NCI-H748 (cell line): Measurements from ENCODE around the gene NT5C1A.

Experiments used
- DNase-seq: peaks from one replicate; lab custom pipeline; 2025; ENCODE audit not compliant: unreplicated experiment; lab: John Stamatoyannopoulos, UW

NT5C1A gene

DNA sequence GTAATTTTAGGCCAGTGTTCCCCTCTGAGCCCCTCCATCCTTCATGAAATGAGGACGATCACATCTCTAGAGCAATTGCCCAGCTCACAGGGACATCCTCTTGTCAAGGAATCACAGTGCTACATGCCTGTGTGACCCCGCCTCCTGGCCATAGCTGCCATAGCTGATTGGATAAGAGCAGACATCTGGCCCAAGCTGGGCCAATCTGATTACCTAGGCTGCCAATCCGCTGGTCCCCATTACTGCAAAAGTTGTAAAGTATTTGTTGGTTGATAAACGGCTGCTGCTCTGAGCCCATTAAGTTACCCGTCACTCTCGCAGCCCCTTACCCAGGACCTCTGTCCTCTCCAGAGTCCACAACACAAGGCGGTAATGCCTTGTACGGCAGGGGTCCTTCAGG lies 8.3 kb downstream of the NT5C1A start:
- DNase-seq = no peak

DNA sequence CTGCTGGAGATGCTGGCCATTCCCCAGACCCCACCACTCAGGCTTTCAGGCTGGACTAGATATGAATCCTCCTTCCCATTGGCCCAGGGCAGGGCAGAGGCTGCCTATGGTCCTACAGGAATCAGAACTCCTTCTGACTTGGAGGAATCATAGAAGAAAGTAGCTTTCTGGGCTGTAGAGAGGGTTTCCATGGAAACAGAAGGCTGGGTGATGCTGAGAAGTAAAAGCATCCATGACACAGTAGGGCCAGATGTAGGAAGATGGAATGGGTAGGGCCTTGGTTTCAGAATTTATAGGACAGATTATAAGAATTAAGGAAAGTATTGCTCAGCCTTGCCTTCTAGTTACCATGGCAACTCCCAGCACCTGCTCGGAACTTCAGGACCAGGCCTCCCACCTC lies 9.0 kb downstream of the NT5C1A start:
- no peak for DNase-seq

DNA sequence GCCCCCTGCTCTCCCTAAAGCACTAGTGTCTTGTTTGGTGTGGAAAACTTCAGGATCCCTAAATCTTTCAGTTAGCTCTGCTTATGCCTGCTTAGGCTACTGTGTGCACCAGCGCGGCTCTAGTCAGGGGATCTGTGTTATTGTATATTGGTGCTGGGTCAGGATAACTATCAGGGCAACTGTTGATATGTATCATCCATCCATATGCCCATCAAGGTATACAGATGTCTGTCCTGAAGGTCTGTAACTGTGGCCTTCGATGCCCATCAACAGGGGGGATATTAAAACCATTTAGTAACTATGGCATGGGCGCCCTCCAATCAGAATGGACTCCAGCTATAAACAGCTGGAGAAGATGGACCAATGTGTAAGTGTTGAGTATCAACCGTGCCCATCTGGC lies 12.4 kb downstream of the NT5C1A start:
- no peak for DNase-seq

DNA sequence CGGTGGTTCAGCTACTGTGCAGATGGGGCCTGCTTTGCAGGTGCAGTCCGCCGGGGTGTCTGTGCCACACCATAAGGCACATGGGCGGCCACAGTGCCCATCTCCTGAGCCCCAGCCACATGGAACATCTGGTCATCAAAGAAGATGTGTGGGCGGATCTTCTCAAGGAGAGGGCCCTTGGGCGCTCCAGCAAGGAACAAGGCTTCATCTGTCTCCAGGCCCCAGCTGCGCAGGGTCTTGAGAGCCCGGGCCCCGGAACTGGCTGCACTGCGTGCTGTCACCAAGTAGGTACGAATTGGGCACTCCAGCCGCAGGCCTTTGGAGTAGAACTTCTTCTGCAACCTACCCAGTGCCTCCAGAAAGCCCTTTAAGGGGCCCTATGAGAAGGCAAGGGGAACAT lies 12.8 kb downstream of the NT5C1A start:
- no peak for DNase-seq

DNA sequence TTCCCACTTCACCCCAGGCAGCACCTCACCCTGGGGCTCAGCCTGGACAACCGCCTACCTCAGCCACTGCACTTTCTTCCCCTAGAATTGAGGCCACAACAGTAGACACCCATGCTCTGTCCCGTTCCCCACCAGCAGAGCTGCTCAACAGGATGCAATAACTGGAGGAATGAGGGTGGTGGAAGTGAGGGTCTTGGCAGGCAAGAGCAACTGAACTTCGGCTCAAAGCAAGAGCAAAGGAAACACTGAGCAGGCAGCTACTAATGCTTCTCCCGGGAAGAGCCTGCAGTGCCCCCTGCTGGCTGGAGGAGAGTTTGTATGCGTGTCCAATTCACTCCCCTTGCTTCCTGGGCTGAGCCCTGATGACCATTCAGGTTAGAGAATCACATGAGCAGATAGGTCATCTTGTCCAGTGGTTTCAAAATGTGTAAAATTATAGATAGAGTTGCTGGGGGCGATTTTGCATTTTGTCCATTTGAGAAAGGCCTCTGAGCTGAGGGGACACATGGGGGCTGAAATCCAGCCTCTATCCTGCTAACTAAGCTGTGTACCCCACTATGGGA lies 13.9 kb downstream of the NT5C1A start:
- DNase-seq = peak; percentile 98

DNA sequence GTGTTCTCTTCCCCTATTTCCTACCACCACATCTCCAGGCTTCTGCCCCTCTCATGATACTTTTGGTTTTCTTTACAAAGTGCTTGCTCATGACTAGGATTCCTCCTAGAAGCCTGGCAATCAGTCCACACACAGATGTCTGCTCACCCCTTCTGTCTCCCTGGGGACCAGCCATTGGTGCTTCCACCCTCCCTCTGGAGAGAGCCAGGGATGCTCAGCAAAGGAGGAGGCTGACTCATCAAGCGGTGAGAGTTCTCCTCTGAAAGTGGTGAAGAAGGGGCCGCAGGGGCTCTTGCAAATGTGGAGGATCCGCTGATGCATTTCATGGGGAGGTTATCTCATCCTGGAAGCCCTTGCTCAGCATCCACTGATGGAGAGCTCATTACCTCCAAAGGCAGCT lies 14.5 kb downstream of the NT5C1A start:
- no peak for DNase-seq

DNA sequence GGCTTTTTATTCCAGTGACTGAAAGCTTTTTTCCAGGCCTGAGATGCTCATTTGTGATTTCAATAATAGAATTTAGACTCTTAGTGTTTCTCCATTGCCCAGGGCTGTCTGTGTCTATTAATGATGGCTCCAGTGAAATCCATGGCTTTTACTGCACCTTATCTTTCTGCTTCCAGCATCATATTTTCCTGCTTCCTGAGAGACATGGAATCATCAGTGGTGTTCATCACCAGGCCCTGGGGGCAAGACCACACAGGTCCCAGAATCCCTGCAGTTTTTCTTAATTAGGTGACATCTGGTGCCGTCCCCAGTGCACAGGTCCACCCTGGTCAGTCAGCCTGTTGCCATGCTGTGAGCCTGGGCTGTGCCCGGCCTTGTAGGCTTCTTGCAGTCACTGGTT lies 15.5 kb downstream of the NT5C1A start:
- no peak for DNase-seq

DNA sequence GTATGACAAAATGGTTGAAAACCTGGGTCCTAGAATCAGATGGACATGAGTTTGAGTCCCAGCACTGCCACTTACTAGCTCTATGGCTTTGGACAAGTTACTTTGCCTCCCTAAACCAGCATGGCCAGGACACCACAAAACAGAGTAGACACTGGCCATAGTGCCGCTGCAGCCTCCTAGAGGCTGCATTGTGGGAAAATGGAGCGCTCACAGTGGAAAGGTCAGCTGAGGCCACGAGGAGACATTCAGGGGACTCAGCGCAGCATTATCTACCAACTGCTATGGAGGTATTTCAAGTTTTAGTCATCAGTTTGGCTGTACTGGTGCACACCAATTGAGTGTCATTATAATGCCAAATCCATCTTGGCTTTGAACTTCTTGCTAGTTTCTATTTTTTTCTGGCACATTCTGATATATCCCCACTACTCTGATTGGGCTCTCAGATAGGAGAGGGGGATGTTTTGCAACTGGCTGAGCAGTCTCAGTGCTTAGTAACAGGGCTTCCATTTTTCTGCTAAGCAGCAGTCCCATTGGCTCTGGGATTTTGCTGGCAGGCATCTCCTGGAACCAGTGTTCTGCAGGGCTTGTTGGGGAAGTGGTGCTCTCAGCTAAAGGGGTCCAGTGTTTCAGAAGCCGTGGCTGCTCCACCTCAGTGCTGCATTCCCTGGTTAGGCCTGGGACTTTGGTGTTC lies 16.2 kb downstream of the NT5C1A start:
- DNase-seq = no peak

DNA sequence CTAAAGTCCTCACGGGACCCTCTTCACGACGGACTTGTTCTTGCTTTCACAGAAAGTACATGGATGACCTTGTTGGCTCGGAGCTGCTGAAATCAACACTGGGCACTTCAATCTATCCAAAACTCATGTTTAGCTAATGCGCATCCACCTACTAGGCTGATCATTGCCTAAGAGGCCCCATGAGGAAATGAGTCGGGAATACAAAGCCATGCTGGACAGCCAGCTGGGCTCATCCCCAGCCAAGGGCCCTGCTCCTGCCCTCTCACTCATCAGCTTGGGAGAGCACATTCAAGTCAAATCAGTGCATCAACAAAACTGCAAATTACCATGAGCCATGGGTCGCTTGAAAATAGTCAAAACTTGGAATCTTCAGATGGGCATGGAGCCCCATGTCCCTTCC lies 17.6 kb downstream of the NT5C1A start:
- DNase-seq = no peak

DNA sequence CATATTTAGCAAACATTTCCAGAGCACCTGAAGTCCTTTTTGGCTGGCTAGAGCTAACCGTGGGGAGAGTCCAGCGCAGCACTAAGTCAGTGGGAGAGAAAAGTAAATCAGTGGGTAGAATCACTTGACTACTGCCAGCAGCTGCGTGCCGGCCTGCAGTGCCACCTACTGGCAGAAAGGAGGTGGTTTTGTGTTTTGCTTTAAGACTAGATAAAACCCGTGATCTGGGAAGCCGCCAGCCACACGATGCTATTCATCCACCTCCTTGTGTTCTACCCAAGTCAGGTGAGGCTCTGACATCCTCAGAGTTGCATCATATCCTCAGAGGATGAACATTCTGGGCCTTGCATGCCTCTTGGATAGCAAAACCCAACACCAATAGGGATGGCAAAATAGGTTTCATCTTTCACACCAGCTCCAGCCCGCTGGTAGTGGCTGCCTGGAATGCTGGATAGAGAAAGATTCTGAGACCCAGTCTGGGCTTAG lies 18.3 kb downstream of the NT5C1A start:
- DNase-seq = peak; percentile 98

DNA sequence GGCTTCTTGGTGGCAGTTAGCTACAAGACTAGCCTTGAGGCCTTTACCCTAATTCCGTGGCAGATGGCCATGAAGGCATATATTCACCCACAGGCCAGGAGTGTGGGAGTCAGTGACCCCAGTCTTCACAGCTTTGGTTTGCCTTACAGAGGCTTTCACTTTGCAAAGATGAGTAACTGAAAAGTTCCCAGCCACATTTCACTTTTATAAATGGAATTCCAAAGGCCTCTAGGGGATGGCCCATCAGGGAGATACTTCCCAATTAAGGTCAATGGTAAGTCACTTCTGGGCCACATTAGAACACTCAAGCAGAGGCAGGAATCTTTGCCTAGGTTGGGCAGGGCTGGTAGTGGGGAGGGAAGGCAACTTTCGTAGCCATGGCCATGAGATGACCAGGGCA lies 19.4 kb downstream of the NT5C1A start:
- DNase-seq = no peak

DNA sequence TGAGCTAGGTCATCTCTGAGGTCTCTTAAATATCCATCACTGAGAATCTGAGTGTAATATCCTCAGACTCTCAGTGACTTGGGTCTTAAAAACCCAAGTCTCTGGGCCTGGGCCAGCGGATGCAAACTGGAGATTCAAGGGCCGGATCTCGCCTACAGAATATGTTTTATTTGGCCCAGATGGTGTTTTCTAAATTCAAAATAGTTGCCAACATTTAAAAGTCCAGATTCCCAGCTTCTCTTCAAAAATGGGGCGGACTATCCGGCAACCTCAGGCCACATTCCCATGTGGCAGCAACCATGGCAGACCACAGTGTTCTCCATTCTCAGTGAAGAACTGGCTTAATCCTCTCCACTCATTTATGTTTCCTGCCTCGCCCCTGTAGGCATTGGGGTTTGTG lies 19.8 kb downstream of the NT5C1A start:
- DNase-seq = no peak

DNA sequence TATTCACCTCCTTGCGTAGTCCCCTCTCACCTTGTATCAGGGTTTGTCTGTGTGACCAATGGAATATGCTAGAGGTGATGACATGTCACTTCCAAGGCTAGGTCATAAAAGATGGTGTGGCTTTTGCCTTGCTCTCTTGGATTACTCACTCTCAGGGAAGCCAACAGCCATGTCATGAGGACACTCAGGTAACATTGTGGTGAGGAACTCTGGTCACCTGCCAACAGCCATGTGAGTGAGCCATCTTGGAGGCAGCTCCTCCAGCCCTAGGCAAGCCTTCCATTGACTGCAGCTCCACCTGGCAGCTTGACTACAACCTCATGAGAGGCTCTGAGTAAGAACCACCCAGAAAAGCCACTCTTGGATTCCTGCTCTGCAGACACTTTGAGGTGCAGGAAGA lies 21.5 kb downstream of the NT5C1A start:
- DNase-seq = no peak

DNA sequence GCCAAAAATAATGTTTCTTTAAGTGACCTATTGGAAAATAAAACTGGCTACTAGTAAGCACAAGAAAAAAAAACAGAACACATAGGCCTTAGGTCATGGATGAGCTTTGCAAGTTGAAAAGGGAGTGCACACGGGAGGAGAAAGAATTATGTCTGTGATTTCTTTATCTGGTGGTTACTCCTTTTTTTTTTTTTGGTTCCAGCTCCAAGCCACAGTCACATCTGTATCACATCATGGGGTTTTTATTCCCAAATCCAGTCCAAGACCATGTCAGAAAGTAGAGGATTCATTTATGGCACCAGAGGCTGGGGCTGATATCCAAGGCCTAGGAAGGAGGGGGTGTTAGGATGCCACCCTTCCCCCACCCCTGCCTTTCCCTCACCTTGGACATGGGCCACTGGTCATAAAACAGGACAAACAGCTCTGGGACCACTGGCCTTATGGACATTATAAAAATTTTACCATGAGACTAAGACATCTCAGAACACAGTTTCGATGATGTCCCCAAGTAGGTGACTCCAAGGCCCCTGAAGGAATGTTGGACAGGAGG lies 22.2 kb downstream of the NT5C1A start:
- no peak for DNase-seq

DNA sequence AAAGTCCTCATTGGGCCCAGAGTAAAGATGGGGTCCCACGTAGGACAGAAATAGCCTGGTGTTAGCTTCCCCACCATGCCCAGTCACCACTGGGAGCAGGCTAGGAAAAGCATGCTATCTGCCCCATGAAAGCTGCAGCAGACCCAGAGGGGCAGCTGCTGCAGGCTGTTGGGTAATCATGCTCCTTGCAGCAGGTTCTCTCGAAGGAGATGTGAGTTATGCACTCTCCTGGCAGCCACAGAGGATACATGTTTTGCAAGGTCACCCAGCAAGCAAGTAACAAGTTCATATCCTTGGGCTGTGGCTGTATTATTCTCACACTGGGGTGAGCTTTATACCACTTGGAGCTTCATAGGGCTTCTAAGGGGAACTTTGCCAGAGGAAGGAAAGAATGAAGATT lies 23.4 kb downstream of the NT5C1A start:
- DNase-seq = no peak

DNA sequence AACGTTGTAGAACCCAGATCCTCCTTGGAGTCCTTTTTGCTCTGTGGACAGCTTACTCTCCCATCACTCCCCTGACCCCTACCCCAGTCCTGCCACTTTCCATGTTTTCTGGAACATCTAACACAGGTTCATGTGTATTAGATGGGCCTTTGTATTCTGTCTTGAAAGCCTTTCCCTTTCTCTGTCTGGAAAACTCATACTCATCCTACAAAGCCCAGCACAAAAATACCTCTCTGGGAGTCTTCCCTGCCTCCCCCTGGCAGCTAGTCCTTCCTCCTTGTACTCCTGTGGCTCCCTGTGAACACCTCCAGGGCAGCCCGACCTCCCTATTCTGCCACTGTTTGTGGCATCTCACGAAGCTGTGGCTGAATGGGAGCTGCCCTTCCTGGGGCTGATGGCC lies 24.7 kb downstream of the NT5C1A start:
- no peak for DNase-seq

DNA sequence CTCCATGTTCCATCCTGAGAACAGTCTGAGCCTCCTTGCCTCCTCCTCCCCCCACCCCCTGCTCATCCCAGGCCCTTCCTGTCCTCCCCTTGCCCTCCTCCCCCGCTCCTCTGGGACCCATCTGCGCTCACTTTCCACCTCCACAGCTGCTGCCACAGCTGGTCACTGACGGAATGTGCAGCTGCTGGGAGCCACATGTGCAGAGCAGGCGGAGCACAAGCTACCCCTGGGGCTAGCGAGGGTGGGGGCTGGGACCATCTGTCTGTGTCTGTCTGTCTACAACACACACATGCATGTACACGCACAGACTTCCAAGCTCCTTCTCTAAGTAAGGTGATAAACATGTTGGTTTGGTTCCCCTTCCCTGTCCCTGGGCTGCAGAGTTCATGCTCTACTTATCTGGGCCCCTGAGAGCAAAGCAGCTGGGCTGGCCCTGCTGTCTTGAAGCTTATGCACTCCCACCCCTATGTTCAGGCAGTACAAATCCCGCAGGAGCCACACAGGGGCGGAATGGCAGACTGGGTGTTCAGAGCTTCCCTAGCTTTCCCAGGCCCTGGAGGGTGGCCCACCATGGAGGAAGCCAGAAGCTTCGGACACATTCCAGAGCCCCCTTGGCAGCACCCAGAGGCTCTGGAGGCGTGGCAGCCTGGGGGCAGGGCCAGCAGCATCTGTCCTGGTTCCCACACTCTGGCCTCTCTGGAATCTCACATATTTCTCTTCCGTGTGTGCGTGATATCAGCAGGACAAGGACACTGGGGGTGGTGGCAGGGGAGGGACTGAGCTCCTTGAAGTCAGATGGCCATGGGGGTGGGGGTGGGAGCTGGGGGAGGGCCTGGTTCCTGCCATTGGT lies 25.4 kb downstream of the NT5C1A start:
- no peak for DNase-seq

DNA sequence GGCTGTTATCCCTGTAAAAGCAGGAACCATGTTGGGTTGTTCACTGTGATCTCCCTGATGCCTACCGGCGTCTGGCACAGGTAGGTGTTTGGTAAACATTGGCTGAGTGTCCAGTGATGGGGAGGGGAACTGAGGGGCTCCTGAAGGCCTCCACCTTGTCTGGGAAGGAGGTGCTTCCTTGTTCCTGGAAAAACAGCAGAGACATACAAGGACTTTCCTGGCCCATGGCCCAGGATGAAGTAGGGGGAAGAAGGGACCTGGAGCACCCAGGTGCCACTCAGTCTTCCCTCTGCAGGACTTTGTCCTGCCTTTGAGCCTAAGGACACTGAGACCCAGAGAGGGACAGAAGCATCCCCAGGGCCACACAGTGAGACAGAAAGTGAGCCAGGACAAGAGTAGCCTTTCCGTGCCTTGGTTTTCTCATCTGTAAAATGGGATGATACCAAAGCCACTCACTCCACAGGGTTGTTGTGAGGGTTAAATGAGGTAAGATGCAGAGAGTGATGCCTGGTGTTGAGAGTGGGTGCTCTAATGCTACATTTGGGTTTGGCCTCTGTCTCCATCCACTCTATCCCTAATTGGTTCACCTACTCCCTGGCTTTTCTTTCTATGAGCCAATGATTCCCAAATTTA lies 26.4 kb downstream of the NT5C1A start:
- no peak for DNase-seq

DNA sequence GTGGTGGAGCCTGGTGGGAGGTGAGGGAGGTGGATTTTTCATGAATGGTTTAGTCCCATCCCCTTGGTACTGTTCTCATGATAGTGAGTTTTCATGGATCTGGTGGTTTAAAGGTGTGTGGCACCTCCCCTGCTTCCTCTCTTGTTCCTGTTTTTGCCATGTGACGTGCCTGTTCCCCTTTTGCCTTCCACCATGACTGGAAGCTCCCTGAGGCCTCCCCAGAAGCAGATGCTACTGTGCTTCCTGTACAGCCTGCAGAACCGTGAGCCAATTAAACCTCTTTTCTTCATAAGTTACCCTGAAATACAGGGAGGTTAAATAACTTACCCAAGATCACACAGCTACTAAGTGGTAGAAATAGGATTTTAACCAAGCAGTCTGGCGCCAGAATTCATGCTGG lies 28.2 kb downstream of the NT5C1A start:
- no peak for DNase-seq

DNA sequence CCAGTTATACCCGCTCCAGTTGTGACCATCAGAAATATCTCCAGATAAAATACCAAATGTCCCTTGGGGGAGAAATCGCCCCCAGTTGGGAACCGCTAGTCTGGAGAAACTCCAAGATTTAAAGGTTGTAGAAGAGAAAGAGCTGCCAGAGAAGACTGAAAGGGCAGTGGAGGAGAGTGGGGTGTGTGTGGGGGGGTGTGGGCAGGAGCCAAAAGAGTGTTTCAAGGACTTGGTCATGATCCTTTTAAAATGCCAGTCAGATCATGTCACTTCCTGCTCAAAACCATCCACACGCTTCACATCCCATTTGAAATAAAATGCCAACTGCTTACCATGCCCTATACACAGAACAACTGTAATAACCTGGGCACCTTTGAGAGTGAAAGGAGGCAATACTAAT lies 29.1 kb downstream of the NT5C1A start:
- DNase-seq = no peak

DNA sequence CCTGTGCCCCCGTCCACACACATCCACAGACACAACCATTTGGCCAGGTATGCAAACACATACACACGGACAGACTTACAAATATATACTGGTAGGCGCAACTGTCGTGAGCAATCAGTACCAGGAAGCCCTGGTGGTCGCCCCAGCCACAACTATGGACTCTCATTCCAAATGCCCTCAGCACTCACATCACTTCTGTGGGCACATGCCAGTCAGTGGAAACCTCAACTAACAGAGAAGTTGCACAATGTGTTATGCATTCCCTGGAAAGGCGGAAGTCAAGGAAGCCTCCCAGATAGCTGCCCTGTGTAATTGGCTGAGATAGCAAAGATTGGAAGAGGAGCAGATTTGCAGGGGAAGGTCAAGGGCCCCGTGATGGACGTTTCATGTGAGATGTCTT lies 31.0 kb downstream of the NT5C1A start:
- no peak for DNase-seq
